NB4 (cell line): ENCODE data around the gene ADAMTS2.

Experiments used
- CTCF ChIP-seq: IDR thresholded peaks from one replicate; pipeline ENCODE4 v1.5.1; 2012; ENCODE audit warnings: low read depth, low read length
- POLR2A ChIP-seq: IDR thresholded peaks from 2 replicates; pipeline ENCODE4 v1.6.1; 2011; ENCODE audit warnings: mild to moderate bottlenecking; ENCODE audit not compliant: insufficient read length; ENCODE audit errors: extremely low read depth

- TF ChIP-seq CTCF: peak; percentile 5
- no peak for TF ChIP-seq POLR2A
These were observed 70.6 kb downstream of the ADAMTS2 start for GRCh38 chr5:179274321-179275315.
